Measurements from ENCODE around the gene NHLRC2.
"Not testable (repeated sequence)": the region's sequence is repeated elsewhere in the genome, so short reads cannot be mapped to it uniquely, and the experiment has no call there.

NHLRC2 gene

DNA sequence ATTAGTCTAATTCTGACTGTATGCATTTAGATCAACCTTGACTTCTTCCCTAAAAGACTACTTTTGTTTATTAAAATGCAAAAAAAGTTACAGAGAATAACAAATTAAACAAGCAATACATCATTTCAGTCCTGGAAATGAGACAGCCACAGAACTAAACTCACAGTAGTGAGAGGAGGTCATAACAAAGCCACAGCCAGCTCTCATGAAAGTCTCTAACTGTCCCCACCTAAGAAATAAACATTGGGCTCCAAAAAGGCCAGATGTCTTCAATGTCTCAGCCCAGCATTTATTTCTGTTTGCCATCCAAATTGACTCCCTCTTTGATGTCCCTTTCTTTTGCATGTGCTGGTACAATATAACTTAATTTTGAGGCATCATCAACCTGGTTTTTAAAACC lies 74.4 kb downstream of the NHLRC2 start:
- Histone ChIP-seq H3K36me3 (ENCODE audit: control insufficient read depth, low read depth, low read length) (no peaks in the 10 kb centered on the region), H3K27ac (ENCODE audit: low read length) (no peak overlapping the region)

DNA sequence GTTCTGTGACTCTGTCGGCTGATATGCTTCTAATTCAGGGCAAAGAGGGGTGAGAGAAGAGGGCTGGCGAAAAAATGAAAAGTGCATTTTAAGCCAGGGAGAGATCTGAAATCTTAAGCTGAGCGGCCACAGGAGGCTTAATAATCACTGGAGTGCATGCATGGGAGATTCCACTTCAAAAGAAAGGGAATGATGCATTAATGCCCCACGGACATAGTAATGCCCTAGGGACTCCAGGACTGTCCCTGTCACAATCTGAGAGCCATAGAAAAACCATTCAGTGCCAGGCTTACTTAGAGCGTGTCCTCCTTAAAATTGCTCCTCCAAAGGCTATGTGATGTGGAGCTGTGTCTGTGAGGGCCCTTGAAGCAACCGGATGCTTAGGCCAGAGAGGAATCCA lies 75.1 kb downstream of the NHLRC2 start:
- Histone ChIP-seq H3K9ac (ENCODE audit: low read length) (no peak overlapping the region), H3K27ac (ENCODE audit: low read length) (no peak overlapping the region), H3K4me1 (ENCODE audit: control insufficient read depth, low read depth, low read length) (no peaks in the 10 kb centered on the region), H3K27me3 (ENCODE audit: control insufficient read depth, insufficient read depth, low read length) (no peaks in the 10 kb centered on the region), H3K9me3 (ENCODE audit: control insufficient read depth, low read depth, low read length) (no peaks in the 10 kb centered on the region), H3K4me3 (ENCODE audit: low read length) (no peak overlapping the region), H3K36me3 (ENCODE audit: control insufficient read depth, low read depth, low read length) (no peaks in the 10 kb centered on the region)

More for the DNA sequence above, 74.4 kb downstream of the NHLRC2 start:
- H3K9ac ChIP-seq (ENCODE audit: low read length): no peak overlapping the region
- no peak overlapping the region for H3K4me3 ChIP-seq (ENCODE audit: low read length)
- no peaks in the 10 kb centered on the region for H3K9me3 ChIP-seq (ENCODE audit: control insufficient read depth, low read depth, low read length)
- H3K4me1 ChIP-seq (ENCODE audit: control insufficient read depth, low read depth, low read length): no peaks in the 10 kb centered on the region
- H3K27me3 ChIP-seq (ENCODE audit: control insufficient read depth, insufficient read depth, low read length): no peaks in the 10 kb centered on the region

DNA sequence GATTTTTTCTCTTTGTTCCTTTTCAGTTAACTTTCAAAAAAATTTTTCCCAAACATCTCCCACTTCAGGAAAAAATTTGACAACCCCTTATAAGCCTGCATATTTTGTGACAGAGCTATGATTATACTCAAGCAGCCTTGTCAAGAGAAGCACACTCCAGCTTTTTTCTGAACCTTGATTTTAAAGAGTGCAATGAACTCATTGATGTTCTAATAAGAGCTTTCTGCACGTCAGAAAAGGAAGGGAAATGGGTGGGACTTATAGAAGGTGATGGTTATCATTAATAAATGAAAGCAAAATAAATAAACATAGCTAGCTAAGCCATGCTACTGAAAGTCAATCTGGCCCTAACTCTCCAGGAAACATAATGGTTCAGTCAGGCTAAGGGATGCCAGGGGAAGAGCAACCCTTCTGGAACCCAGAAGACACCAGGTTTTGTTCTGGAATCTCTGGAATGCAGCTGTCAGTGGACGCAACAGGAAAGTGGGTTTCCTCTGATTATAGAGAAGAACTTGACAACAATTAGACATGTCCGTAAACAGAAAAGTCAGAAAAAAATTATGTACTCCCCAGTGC lies 76.1 kb downstream of the NHLRC2 start:
- Histone ChIP-seq H3K4me1 (ENCODE audit: control insufficient read depth, low read depth, low read length) (no peaks in the 10 kb centered on the region), H3K36me3 (ENCODE audit: control insufficient read depth, low read depth, low read length) (no peaks in the 10 kb centered on the region), H3K27ac (ENCODE audit: low read length) (no peak overlapping the region), H3K4me3 (ENCODE audit: low read length) (no peak overlapping the region), H3K27me3 (ENCODE audit: control insufficient read depth, insufficient read depth, low read length) (no peaks in the 10 kb centered on the region), H3K9ac (ENCODE audit: low read length) (no peak overlapping the region), H3K9me3 (ENCODE audit: control insufficient read depth, low read depth, low read length) (no peaks in the 10 kb centered on the region)

DNA sequence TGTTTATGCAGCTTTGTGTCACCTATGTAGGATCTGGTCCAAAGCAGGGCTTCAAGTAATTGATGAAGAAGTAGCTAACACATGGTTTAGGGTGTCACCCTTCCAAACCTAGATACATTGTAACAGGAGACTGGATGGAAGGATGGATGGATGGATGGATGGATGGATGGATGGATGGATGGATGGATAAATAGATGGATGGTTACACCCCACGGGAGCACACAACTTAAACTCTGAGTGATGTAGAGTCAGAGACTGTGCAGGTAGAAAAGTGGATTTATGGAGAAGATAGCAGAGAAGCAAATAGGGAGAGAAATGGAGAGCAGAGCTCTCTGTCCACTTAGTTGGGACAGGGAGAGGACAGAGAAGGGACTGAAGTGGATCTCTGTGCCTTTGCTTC lies 78.4 kb downstream of the NHLRC2 start:
- no peak overlapping the region for H3K4me3 ChIP-seq (ENCODE audit: low read length)
- H3K36me3 ChIP-seq (ENCODE audit: control insufficient read depth, low read depth, low read length): no peaks in the 10 kb centered on the region
- no peak overlapping the region for H3K27ac ChIP-seq (ENCODE audit: low read length)
- H3K9ac ChIP-seq (ENCODE audit: low read length): no peak overlapping the region
- H3K9me3 ChIP-seq (ENCODE audit: control insufficient read depth, low read depth, low read length): no peaks in the 10 kb centered on the region
- no peaks in the 10 kb centered on the region for H3K27me3 ChIP-seq (ENCODE audit: control insufficient read depth, insufficient read depth, low read length)
- H3K4me1 ChIP-seq (ENCODE audit: control insufficient read depth, low read depth, low read length): no peaks in the 10 kb centered on the region

DNA sequence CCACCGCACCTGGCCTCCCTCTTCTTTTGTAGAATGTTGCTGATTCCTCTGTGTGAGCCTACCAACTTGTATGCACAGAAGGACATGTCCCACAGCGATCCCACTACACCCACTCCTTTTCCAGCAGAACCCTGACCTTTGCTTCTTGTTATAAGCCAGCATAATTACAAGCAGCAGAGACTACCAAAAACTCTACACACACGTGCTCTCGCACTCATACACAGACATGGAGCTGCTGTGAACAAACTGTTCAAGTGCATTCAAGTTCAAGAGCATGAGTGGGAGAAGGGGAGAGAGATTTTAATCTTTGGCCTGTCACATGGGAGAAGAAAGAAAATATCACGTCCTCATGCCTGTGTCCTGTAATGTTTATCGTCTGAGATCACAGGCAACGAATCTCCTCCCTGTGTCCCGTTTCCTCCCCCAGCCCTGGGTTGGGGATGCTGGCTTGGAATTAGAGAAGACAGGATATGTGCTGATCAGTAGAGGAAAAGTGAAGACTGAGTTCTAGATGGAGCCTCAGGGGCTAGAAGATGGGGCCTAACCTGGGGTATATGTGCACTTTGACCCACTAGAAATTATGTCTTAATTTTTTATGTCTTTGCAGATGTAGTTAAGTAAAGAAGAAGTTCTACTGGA lies 79.6 kb downstream of the NHLRC2 start:
- Histone ChIP-seq H3K4me3 (ENCODE audit: low read length) (no peak overlapping the region), H3K4me1 (ENCODE audit: control insufficient read depth, low read depth, low read length) (no peaks in the 10 kb centered on the region), H3K9ac (ENCODE audit: low read length) (no peak overlapping the region), H3K27me3 (ENCODE audit: control insufficient read depth, insufficient read depth, low read length) (no peaks in the 10 kb centered on the region), H3K9me3 (ENCODE audit: control insufficient read depth, low read depth, low read length) (no peaks in the 10 kb centered on the region), H3K36me3 (ENCODE audit: control insufficient read depth, low read depth, low read length) (no peaks in the 10 kb centered on the region), H3K27ac (ENCODE audit: low read length) (no peak overlapping the region)

DNA sequence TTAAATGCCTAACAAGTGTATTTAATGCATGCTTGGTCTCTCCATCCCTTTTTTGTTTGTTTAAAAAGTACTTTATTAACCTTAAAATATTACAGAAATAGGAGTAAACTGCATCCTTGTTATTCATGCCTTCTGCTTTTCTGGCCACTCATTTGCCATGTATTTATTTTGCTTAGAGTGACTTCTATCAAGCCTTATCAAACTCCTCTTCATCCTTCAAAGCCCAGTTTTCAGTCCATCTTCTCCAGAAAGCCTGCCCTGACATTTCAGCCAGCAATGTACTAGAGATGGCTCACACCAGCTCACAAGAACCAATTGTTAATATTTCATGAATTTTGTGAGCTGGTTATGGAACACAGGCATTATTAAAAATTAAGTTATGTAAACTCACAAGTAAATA lies 82.8 kb downstream of the NHLRC2 start:
- Histone ChIP-seq H3K36me3 (ENCODE audit: control insufficient read depth, low read depth, low read length) (no peaks in the 10 kb centered on the region), H3K9ac (ENCODE audit: low read length) (no peak overlapping the region), H3K9me3 (ENCODE audit: control insufficient read depth, low read depth, low read length) (no peaks in the 10 kb centered on the region), H3K4me3 (ENCODE audit: low read length) (no peak overlapping the region), H3K4me1 (ENCODE audit: control insufficient read depth, low read depth, low read length) (no peaks in the 10 kb centered on the region), H3K27ac (ENCODE audit: low read length) (no peak overlapping the region), H3K27me3 (ENCODE audit: control insufficient read depth, insufficient read depth, low read length) (no peaks in the 10 kb centered on the region)

DNA sequence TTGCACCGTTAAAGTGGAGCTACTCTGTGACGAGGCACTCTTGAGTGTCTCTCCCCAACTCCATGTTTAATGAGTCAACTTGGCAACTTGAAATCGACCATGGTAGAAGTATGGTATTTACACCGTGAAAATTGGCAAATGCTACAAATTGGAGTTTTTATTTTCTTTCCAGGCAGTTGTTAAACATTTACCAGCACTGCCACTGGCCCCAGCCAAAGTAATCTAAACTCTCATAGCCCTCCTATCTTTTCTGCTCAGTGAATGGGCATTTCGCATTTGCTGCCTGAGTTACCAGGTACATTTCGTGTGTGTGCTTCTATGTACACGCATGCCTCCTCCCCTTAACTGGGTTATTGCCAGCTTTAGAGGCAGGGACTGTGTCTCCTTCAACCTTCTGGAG lies 83.3 kb downstream of the NHLRC2 start:
- no peak overlapping the region for H3K9ac ChIP-seq (ENCODE audit: low read length)
- H3K4me3 ChIP-seq (ENCODE audit: low read length): no peak overlapping the region
- no peaks in the 10 kb centered on the region for H3K27me3 ChIP-seq (ENCODE audit: control insufficient read depth, insufficient read depth, low read length)
- no peaks in the 10 kb centered on the region for H3K4me1 ChIP-seq (ENCODE audit: control insufficient read depth, low read depth, low read length)
- no peak overlapping the region for H3K27ac ChIP-seq (ENCODE audit: low read length)
- H3K36me3 ChIP-seq (ENCODE audit: control insufficient read depth, low read depth, low read length): no peaks in the 10 kb centered on the region
- no peaks in the 10 kb centered on the region for H3K9me3 ChIP-seq (ENCODE audit: control insufficient read depth, low read depth, low read length)

DNA sequence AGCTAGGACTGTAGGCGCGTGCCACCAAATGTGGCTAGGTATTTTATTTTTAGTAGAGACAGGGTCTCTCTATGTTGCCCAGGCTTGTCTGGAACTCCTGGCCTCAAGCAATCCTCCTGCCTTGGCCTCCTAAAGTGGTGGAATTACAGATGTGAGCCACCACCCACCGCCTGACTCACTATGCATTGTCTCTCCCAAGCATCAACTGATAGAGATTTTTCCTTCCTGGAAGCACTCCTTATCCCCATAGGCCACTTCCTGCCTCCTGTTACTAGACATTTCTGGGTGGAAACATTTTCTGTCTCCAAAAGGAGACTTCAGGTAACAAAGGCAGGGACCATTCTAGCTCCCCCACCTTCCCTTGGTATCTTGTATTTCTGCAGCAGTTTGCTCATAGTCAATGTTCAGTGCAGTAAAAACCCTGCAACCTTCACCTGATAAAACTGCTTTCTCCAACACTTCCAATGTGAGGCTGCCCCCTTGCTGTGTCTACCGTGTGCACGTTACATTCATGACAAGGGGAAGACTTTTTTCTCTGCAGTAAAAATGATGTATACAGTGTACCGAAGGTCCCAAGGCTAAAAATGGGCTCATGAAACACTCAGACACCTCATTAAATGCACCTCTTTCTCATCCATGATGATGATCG lies 84.9 kb downstream of the NHLRC2 start:
- Histone ChIP-seq H3K9ac (ENCODE audit: low read length) (no peak overlapping the region), H3K9me3 (ENCODE audit: control insufficient read depth, low read depth, low read length) (no peaks in the 10 kb centered on the region), H3K4me3 (ENCODE audit: low read length) (no peak overlapping the region), H3K27ac (ENCODE audit: low read length) (no peak overlapping the region), H3K27me3 (ENCODE audit: control insufficient read depth, insufficient read depth, low read length) (no peaks in the 10 kb centered on the region), H3K36me3 (ENCODE audit: control insufficient read depth, low read depth, low read length) (no peaks in the 10 kb centered on the region), H3K4me1 (ENCODE audit: control insufficient read depth, low read depth, low read length) (no peaks in the 10 kb centered on the region)

DNA sequence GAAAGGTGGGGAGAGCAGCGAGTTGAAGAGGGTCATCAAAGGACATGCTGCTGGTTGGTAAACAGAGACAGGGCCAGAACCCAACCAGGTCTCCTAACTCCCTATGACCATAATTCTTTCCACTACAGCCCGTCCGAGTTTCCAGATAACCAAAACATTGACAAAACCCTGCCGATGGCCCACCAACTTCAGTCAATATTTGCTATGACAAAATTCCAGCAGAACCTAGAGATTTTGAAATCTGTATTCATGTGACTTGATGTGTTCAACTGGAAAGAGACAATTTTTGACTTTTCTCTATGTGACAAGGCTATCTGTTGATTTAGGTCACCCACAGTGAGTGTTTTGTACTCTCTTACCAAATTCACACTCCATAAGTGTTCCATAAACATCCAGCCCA lies 86.7 kb downstream of the NHLRC2 start:
- Histone ChIP-seq H3K36me3 (ENCODE audit: control insufficient read depth, low read depth, low read length) (no peaks in the 10 kb centered on the region), H3K27me3 (ENCODE audit: control insufficient read depth, insufficient read depth, low read length) (no peaks in the 10 kb centered on the region), H3K9me3 (ENCODE audit: control insufficient read depth, low read depth, low read length) (no peaks in the 10 kb centered on the region), H3K4me3 (ENCODE audit: low read length) (no peak overlapping the region), H3K9ac (ENCODE audit: low read length) (no peak overlapping the region), H3K27ac (ENCODE audit: low read length) (no peak overlapping the region), H3K4me1 (ENCODE audit: control insufficient read depth, low read depth, low read length) (no peaks in the 10 kb centered on the region)

DNA sequence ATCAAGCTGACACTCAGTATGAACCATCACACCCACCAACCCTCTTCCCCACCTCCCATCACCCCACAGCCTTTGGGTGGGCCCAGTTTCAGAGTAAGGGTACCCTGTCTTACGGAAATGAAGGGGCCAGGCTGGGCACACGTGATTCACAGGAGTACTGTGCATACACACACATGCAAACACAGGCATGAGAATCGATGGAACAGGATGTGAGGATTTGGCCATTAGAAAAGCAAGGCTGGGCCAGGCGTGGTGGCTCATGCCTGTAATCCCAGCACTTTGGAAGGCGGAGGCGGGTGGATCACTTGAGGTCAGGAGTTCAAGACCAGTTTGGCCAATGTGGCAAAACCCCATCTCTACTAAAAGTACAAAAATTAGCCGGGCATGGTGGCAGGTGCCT lies 88.7 kb downstream of the NHLRC2 start:
- H3K4me3 ChIP-seq (ENCODE audit: low read length); H3K27me3 ChIP-seq (ENCODE audit: control insufficient read depth, insufficient read depth, low read length); H3K9me3 ChIP-seq (ENCODE audit: control insufficient read depth, low read depth, low read length); H3K4me1 ChIP-seq (ENCODE audit: control insufficient read depth, low read depth, low read length); H3K9ac ChIP-seq (ENCODE audit: low read length); H3K36me3 ChIP-seq (ENCODE audit: control insufficient read depth, low read depth, low read length); H3K27ac ChIP-seq (ENCODE audit: low read length): not testable (repeated sequence)

DNA sequence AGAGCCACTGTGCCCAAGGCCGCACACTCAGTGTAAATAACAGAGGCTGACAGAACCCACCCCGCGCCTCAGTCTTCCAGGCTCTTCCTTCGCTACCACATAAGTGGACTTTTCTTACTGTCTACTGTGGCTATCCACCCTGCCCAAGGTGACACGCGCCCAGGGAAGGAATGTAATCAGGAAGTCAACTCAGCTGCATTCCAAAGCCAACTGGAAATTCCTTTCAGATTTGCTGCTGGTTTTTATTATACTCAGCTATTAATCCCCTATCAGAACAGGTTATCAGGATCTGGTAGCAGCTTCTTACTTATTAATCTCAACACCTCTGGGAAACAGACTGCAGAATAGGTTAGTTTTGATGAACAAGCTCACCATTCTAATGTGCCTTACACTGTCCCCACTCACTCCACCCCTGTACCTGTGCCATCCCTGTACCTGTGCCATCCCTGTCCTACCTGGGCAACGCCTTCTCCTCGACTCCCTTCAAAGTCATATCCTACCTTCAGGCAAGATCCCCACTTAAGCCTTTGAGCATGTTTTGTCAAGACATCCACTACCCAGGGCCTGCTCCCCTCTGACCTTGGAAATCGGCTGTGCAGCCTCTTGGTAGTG lies 90.7 kb downstream of the NHLRC2 start:
- Histone ChIP-seq H3K27ac (ENCODE audit: low read length) (no peak overlapping the region), H3K9me3 (ENCODE audit: control insufficient read depth, low read depth, low read length) (no peaks in the 10 kb centered on the region), H3K4me1 (ENCODE audit: control insufficient read depth, low read depth, low read length) (no peaks in the 10 kb centered on the region), H3K9ac (ENCODE audit: low read length) (no peak overlapping the region), H3K27me3 (ENCODE audit: control insufficient read depth, insufficient read depth, low read length) (no peaks in the 10 kb centered on the region), H3K4me3 (ENCODE audit: low read length) (no peak overlapping the region), H3K36me3 (ENCODE audit: control insufficient read depth, low read depth, low read length) (no peaks in the 10 kb centered on the region)

DNA sequence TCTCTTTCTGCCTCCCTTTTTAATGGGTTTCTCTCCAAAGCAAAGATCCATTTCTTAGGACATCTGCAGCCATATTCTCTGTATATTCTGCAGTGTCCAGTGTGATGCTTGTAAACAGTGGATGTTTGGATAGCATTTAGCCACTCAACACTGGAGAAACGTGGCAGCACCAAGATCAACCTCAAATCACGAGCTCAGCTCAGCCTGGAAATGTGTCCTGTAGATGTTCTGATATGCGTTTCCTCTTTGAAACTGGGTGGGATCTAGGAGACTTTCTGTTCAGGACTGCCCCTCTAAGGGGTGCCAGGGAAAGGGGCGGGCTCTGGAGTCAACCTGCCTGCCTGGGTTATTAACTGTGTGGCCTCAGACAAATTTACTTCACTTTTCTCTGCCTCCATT lies 91.2 kb downstream of the NHLRC2 start:
- Histone ChIP-seq H3K9ac (ENCODE audit: low read length) (no peak overlapping the region), H3K27ac (ENCODE audit: low read length) (no peak overlapping the region), H3K9me3 (ENCODE audit: control insufficient read depth, low read depth, low read length) (no peaks in the 10 kb centered on the region), H3K36me3 (ENCODE audit: control insufficient read depth, low read depth, low read length) (no peaks in the 10 kb centered on the region), H3K4me1 (ENCODE audit: control insufficient read depth, low read depth, low read length) (no peaks in the 10 kb centered on the region), H3K27me3 (ENCODE audit: control insufficient read depth, insufficient read depth, low read length) (no peaks in the 10 kb centered on the region), H3K4me3 (ENCODE audit: low read length) (no peak overlapping the region)

All from iPS-18a (cell line).